BLaER1 treated with 17β-estradiol and CSF1 and Interleukin-3, amounts not matched to agents 10 nM and 100 nM (cell line): ENCODE results near the gene SOX1.

Experiments
- H3K27ac ChIP-seq, 11 experiments: shearing (Covaris generic); formaldehyde crosslinking; 2 replicates each; pipeline ENCODE4 v1.8.1; 2022
- H3K27me3 ChIP-seq, 11 experiments: shearing (Covaris generic); formaldehyde crosslinking; 2 replicates each; pipeline ENCODE4 v1.8.1; 2022
- H3K36me3 ChIP-seq, 11 experiments: shearing (Covaris generic); formaldehyde crosslinking; 2 replicates each; pipeline ENCODE4 v1.8.1; 2022
- H3K4me1 ChIP-seq, 10 experiments: shearing (Covaris generic); formaldehyde crosslinking; 2 replicates each; pipeline ENCODE4 v1.8.1; 2022
- H3K4me2 ChIP-seq, 11 experiments: shearing (Covaris generic); formaldehyde crosslinking; 2 replicates each; pipeline ENCODE4 v1.8.1; 2022
- H3K4me3 ChIP-seq, 10 experiments: shearing (Covaris generic); formaldehyde crosslinking; 2 replicates each; pipeline ENCODE4 v1.8.1; 2022
- H3K9ac ChIP-seq, 11 experiments: shearing (Covaris generic); formaldehyde crosslinking; 2 replicates each; pipeline ENCODE4 v1.8.1; 2022
- H3K9me3 ChIP-seq, 11 experiments: shearing (Covaris generic); formaldehyde crosslinking; replicated peaks in 1 of 11; 2 replicates each; pipeline ENCODE4 v1.8.1; 2022
- H4K20me1 ChIP-seq, 11 experiments: shearing (Covaris generic); formaldehyde crosslinking; 2 replicates each; pipeline ENCODE4 v1.8.1; 2022
- Cebpa-rat ChIP-seq, 11 experiments: shearing (Covaris generic); IDR thresholded peaks; 2 replicates each; pipeline ENCODE4 v1.8.1; 2022

SOX1 gene

GRCh38 chr13:112103260-112103838 is 36.4 kb downstream of the SOX1 start:
- peaks cover 70 to 87% (median 77%) of the 10 kb centered on the region in 11 experiments for H3K27me3 ChIP-seq

GRCh38 chr13:112103961-112104880 is 37.3 kb downstream of the SOX1 start:
- Histone ChIP-seq H3K4me1 (no peaks in the 10 kb centered on the region), H3K9me3 (peaks cover 30 to 48% (median 37%) of the 10 kb centered on the region in 11 experiments), H4K20me1 (peaks cover 0 to 10% (median 0%) of the 10 kb centered on the region in 11 experiments; a peak in 4 of 22 replicates), H3K27me3 (peaks cover 78 to 95% (median 85%) of the 10 kb centered on the region in 11 experiments), H3K36me3 (no peaks in the 10 kb centered on the region), H3K4me2 (no peak overlapping the region), H3K4me3 (peak overlapping the region in 4 of 10 experiments; percentile 8 to 33 (median 21); a peak in 6 of 20 replicates), H3K9ac (no peak overlapping the region), H3K27ac (no peak overlapping the region)
- TF ChIP-seq Cebpa-rat (IDR thresholded peaks at IDR 0.05): no peak

More at GRCh38 chr13:112103260-112103838, 36.4 kb downstream of the SOX1 start:
- Histone ChIP-seq H3K4me2 (no peak overlapping the region), H4K20me1 (peaks cover 0 to 10% (median 0%) of the 10 kb centered on the region in 11 experiments; a peak in 4 of 22 replicates), H3K36me3 (no peaks in the 10 kb centered on the region), H3K9me3 (peaks cover 30 to 48% (median 37%) of the 10 kb centered on the region in 11 experiments), H3K9ac (no peak overlapping the region), H3K4me1 (no peaks in the 10 kb centered on the region), H3K27ac (no peak overlapping the region), H3K4me3 (no peak overlapping the region)
- no peak for TF ChIP-seq Cebpa-rat (IDR thresholded peaks at IDR 0.05)

GRCh38 chr13:112104881-112105234 is 37.9 kb downstream of the SOX1 start:
- Histone ChIP-seq H3K9me3 (peaks cover 30 to 48% (median 37%) of the 10 kb centered on the region in 11 experiments), H3K36me3 (no peaks in the 10 kb centered on the region), H3K4me2 (no peak overlapping the region), H3K27me3 (peaks cover 81 to 95% (median 86%) of the 10 kb centered on the region in 11 experiments), H3K4me1 (no peaks in the 10 kb centered on the region), H3K27ac (no peak overlapping the region), H4K20me1 (peaks cover 0 to 10% (median 0%) of the 10 kb centered on the region in 11 experiments; a peak in 4 of 22 replicates), H3K9ac (no peak overlapping the region), H3K4me3 (peak overlapping the region in 1 of 10 experiments; percentile 10; a peak in 3 of 20 replicates)
- no peak for TF ChIP-seq Cebpa-rat (IDR thresholded peaks at IDR 0.05)

GRCh38 chr13:112105244-112105681 is 38.3 kb downstream of the SOX1 start:
- Histone ChIP-seq H3K4me3 (no peak overlapping the region; a peak in 1 of 20 replicates), H3K9me3 (peaks cover 30 to 48% (median 37%) of the 10 kb centered on the region in 11 experiments), H3K27ac (no peak overlapping the region), H3K27me3 (peaks cover 81 to 91% (median 86%) of the 10 kb centered on the region in 11 experiments), H3K4me2 (no peak overlapping the region), H4K20me1 (peaks cover 0 to 10% (median 0%) of the 10 kb centered on the region in 11 experiments; a peak in 4 of 22 replicates), H3K36me3 (no peaks in the 10 kb centered on the region), H3K9ac (no peak overlapping the region), H3K4me1 (peaks cover 0 to 3% (median 0%) of the 10 kb centered on the region in 10 experiments; a peak in 1 of 20 replicates)
- TF ChIP-seq Cebpa-rat (IDR thresholded peaks at IDR 0.05): no peak

- Histone ChIP-seq H3K4me1 (peaks cover 0 to 6% (median 0%) of the 10 kb centered on the region in 10 experiments; a peak in 1 of 20 replicates), H3K4me2 (no peak overlapping the region), H3K27me3 (peaks cover 81 to 86% (median 84%) of the 10 kb centered on the region in 11 experiments), H3K4me3 (no peak overlapping the region), H3K36me3 (no peaks in the 10 kb centered on the region), H3K9me3 (peaks cover 30 to 48% (median 37%) of the 10 kb centered on the region in 11 experiments), H3K27ac (no peak overlapping the region), H3K9ac (no peak overlapping the region), H4K20me1 (peaks cover 0 to 10% (median 0%) of the 10 kb centered on the region in 11 experiments; a peak in 4 of 22 replicates)
- no peak for TF ChIP-seq Cebpa-rat (IDR thresholded peaks at IDR 0.05)
These were observed 38.9 kb downstream of the SOX1 start for GRCh38 chr13:112105892-112106291.

GRCh38 chr13:112106478-112107141 is 39.7 kb downstream of the SOX1 start:
- TF ChIP-seq Cebpa-rat (IDR thresholded peaks at IDR 0.05): no peak
- H3K4me2 ChIP-seq: no peak overlapping the region
- peaks cover 30 to 48% (median 37%) of the 10 kb centered on the region in 11 experiments for H3K9me3 ChIP-seq
- H3K36me3 ChIP-seq: no peaks in the 10 kb centered on the region
- H3K27me3 ChIP-seq: peaks cover 75 to 85% (median 77%) of the 10 kb centered on the region in 11 experiments
- no peak overlapping the region for H3K9ac ChIP-seq
- H3K4me3 ChIP-seq: no peak overlapping the region; a peak in 1 of 20 replicates
- no peak overlapping the region for H3K27ac ChIP-seq
- H3K4me1 ChIP-seq: peaks cover 0 to 6% (median 0%) of the 10 kb centered on the region in 10 experiments; a peak in 1 of 20 replicates
- H4K20me1 ChIP-seq: peaks cover 0 to 10% (median 0%) of the 10 kb centered on the region in 11 experiments; a peak in 4 of 22 replicates

GRCh38 chr13:112107289-112107688 is 40.3 kb downstream of the SOX1 start:
- H3K36me3 ChIP-seq: no peaks in the 10 kb centered on the region
- H3K27me3 ChIP-seq: peaks cover 68 to 79% (median 70%) of the 10 kb centered on the region in 11 experiments
- TF ChIP-seq Cebpa-rat (IDR thresholded peaks at IDR 0.05): no peak
- H4K20me1 ChIP-seq: peaks cover 0 to 10% (median 0%) of the 10 kb centered on the region in 11 experiments; a peak in 4 of 22 replicates
- H3K9me3 ChIP-seq: peaks cover 30 to 48% (median 37%) of the 10 kb centered on the region in 11 experiments
- H3K9ac ChIP-seq: no peak overlapping the region
- H3K4me1 ChIP-seq: peaks cover 0 to 6% (median 0%) of the 10 kb centered on the region in 10 experiments; a peak in 1 of 20 replicates
- H3K4me2 ChIP-seq: no peak overlapping the region
- no peak overlapping the region for H3K27ac ChIP-seq
- no peak overlapping the region for H3K4me3 ChIP-seq

GRCh38 chr13:112110479-112110878 is 43.5 kb downstream of the SOX1 start:
- Histone ChIP-seq H3K27me3 (peaks cover 36 to 57% (median 38%) of the 10 kb centered on the region in 11 experiments), H3K4me3 (no peak overlapping the region), H3K36me3 (no peaks in the 10 kb centered on the region), H4K20me1 (peaks cover 0 to 12% (median 0%) of the 10 kb centered on the region in 11 experiments; a peak in 4 of 22 replicates), H3K27ac (no peak overlapping the region), H3K9me3 (peaks cover 12 to 22% (median 19%) of the 10 kb centered on the region in 11 experiments; a peak in 20 of 22 replicates), H3K4me2 (no peak overlapping the region; a peak in 2 of 22 replicates), H3K4me1 (peaks cover 6 to 20% (median 9%) of the 10 kb centered on the region in 10 experiments; a peak in 16 of 20 replicates), H3K9ac (no peak overlapping the region)
- TF ChIP-seq Cebpa-rat (IDR thresholded peaks at IDR 0.05): no peak
